ENCODE results near the gene UBR4. TPM values are rescaled to one million over a fixed set of nuclear protein-coding genes. Genes with fewer than 3 reads are reported as not detected.

The UBR4 gene
- total RNA-seq, 4 donors from 2014 or later: 214 to 324 (median 272) TPM

- Histone ChIP-seq H3K27me3 (peaks cover 23% of the 10 kb centered on the region), H3K4me3 (no peak overlapping the region), H3K27ac (peak overlapping the region; percentile 64), H3K9me3 (no peaks in the 10 kb centered on the region), H3K36me3 (no peaks in the 10 kb centered on the region), H3K4me1 (peaks cover 51% of the 10 kb centered on the region)
- DNase-seq (ENCODE audit: low spot score in 2 of 2): peak in 1 of 2 donors; percentile 76
- WGBS: 46% methylated on average over 22 of the region's 22 CpGs
- TF ChIP-seq, protein P1, sequence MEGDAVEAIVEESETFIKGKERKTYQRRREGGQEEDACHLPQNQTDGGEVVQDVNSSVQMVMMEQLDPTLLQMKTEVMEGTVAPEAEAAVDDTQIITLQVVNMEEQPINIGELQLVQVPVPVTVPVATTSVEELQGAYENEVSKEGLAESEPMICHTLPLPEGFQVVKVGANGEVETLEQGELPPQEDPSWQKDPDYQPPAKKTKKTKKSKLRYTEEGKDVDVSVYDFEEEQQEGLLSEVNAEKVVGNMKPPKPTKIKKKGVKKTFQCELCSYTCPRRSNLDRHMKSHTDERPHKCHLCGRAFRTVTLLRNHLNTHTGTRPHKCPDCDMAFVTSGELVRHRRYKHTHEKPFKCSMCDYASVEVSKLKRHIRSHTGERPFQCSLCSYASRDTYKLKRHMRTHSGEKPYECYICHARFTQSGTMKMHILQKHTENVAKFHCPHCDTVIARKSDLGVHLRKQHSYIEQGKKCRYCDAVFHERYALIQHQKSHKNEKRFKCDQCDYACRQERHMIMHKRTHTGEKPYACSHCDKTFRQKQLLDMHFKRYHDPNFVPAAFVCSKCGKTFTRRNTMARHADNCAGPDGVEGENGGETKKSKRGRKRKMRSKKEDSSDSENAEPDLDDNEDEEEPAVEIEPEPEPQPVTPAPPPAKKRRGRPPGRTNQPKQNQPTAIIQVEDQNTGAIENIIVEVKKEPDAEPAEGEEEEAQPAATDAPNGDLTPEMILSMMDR (IDR thresholded peaks at IDR 0.05): no peak
- TF ChIP-seq EP300 (IDR thresholded peaks at IDR 0.05) (no peak), POLR2A (IDR thresholded peaks at IDR 0.05) (no peak), POLR2AphosphoS5 (IDR thresholded peaks at IDR 0.05) (no peak)
Measured at GRCh38 chr1:19033926-19034680, 176.0 kb downstream of the UBR4 start.

DNA sequence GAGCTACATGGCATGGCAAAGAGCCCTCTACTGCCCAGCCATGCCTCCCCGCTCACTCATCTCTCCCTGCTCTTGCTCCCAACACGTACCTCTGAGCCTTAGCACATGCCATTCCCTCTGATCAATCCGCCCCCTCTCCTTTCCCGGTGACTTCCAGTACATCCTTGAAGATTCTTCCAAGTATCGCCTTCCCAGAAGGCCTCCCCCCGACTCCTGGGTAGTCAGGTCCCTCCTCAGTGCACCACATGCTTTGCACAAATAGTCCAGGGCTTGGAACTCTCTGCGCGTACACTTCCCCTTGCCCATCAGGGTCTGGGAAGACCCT lies 176.6 kb downstream of the UBR4 start:
- Histone ChIP-seq H3K9me3 (no peaks in the 10 kb centered on the region), H3K36me3 (no peaks in the 10 kb centered on the region), H3K27me3 (peaks cover 22% of the 10 kb centered on the region), H3K27ac (peak overlapping the region; percentile 64), H3K4me3 (no peak overlapping the region), H3K4me1 (peaks cover 53% of the 10 kb centered on the region)
- no peak for TF ChIP-seq POLR2AphosphoS5 (IDR thresholded peaks at IDR 0.05)
- TF ChIP-seq EP300 (IDR thresholded peaks at IDR 0.05): no peak
- TF ChIP-seq, protein P1 (IDR thresholded peaks at IDR 0.05): no peak
- TF ChIP-seq POLR2A (IDR thresholded peaks at IDR 0.05): no peak
- WGBS: 74% methylated on average over 8 of the region's 8 CpGs
- no peak for DNase-seq (ENCODE audit: low spot score in 2 of 2)

- peak overlapping the region; percentile 64 for H3K27ac ChIP-seq
- H3K27me3 ChIP-seq: peaks cover 16% of the 10 kb centered on the region
- WGBS: 76% methylated on average over 12 of the region's 20 CpGs
- H3K4me1 ChIP-seq: peaks cover 57% of the 10 kb centered on the region
- H3K4me3 ChIP-seq: no peak overlapping the region
- H3K36me3 ChIP-seq: no peaks in the 10 kb centered on the region
- peak in 1 of 2 donors; percentile 71 for DNase-seq (ENCODE audit: low spot score in 2 of 2)
- no peak for TF ChIP-seq POLR2AphosphoS5 (IDR thresholded peaks at IDR 0.05)
- no peak for TF ChIP-seq POLR2A (IDR thresholded peaks at IDR 0.05)
- TF ChIP-seq EP300 (IDR thresholded peaks at IDR 0.05): no peak
- TF ChIP-seq, protein P1 (IDR thresholded peaks at IDR 0.05): no peak
- H3K9me3 ChIP-seq: no peaks in the 10 kb centered on the region
Measured at GRCh38 chr1:19032701-19033514, 177.2 kb downstream of the UBR4 start.

- 77% methylated on average over 4 of the region's 5 CpGs for WGBS
- H3K36me3 ChIP-seq: no peaks in the 10 kb centered on the region
- H3K4me3 ChIP-seq: no peak overlapping the region
- peaks cover 11% of the 10 kb centered on the region for H3K27me3 ChIP-seq
- peak in 1 of 2 donors; percentile 65 for DNase-seq (ENCODE audit: low spot score in 2 of 2)
- no peak for TF ChIP-seq POLR2A (IDR thresholded peaks at IDR 0.05)
- TF ChIP-seq, protein P1 (IDR thresholded peaks at IDR 0.05): no peak
- no peak overlapping the region for H3K27ac ChIP-seq
- peaks cover 58% of the 10 kb centered on the region for H3K4me1 ChIP-seq
- H3K9me3 ChIP-seq: no peaks in the 10 kb centered on the region
Measured at GRCh38 chr1:19032413-19032695, 177.7 kb downstream of the UBR4 start.

Measured in suprapubic skin (tissue), 4 donors.